22Rv1 (cell line): ENCODE results near the gene AMIGO2.

Experiments
- H3K27ac ChIP-seq: fragments of 450-650 bp; 2 replicates; pipeline ENCODE4 v1.5.1; 2017
- ZFX ChIP-seq: fragments of 450-650 bp; IDR thresholded peaks from 2 replicates; pipeline ENCODE4 v1.6.1; 2017; ENCODE audit warnings: antibody characterized with exemption, borderline replicate concordance
- TF ChIP-seq, protein P1 (sequence below): fragments of 450-650 bp; IDR thresholded peaks from 2 replicates; pipeline ENCODE4 v1.5.1; 2017; ENCODE audit warnings: mild to moderate bottlenecking

The AMIGO2 gene

GRCh38 chr12:47028981-47029708, 50.6 kb downstream of the AMIGO2 start:
- no peak overlapping the region for H3K27ac ChIP-seq
- TF ChIP-seq ZFX = no peak
- TF ChIP-seq, protein P1, sequence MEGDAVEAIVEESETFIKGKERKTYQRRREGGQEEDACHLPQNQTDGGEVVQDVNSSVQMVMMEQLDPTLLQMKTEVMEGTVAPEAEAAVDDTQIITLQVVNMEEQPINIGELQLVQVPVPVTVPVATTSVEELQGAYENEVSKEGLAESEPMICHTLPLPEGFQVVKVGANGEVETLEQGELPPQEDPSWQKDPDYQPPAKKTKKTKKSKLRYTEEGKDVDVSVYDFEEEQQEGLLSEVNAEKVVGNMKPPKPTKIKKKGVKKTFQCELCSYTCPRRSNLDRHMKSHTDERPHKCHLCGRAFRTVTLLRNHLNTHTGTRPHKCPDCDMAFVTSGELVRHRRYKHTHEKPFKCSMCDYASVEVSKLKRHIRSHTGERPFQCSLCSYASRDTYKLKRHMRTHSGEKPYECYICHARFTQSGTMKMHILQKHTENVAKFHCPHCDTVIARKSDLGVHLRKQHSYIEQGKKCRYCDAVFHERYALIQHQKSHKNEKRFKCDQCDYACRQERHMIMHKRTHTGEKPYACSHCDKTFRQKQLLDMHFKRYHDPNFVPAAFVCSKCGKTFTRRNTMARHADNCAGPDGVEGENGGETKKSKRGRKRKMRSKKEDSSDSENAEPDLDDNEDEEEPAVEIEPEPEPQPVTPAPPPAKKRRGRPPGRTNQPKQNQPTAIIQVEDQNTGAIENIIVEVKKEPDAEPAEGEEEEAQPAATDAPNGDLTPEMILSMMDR = no peak

DNA sequence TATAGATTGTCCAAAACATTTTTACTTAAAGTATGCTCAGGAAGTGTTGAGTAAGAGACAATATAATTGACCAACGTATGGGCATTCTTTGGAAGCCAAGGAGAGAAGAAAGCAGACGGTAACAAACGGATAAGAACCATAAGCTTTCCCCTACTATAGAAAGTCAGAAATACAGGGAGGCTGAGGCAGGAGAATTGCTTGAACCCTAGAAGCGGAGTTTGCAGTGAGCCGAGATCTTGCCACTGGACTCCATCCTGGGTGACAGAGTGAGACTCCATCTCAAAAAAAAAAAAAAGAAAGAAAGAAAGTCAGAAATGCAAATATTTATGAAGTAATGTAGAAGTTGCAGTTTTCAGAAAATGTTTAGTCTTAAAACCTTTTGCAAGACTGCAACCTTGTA, 51.6 kb downstream of the AMIGO2 start:
- no peak overlapping the region for H3K27ac ChIP-seq
- TF ChIP-seq, protein P1 = no peak
- TF ChIP-seq ZFX = no peak
